HAP-1 (cell line): ENCODE results near the gene FOXB1.

Experiments
- DNase-seq, 2 experiments: peaks; one replicate each; pipeline ENCODE4 v3.0.0-alpha.2; 2016 to 2020; ENCODE audit warnings: low spot score in 2 of 2
- H3K27me3 ChIP-seq: fragments of 250-450 bp; sonication (Bioruptor Pico); 2 replicates; pipeline ENCODE4 v1.5.1; 2020; ENCODE audit warnings: low read depth, mild to moderate bottlenecking, moderate library complexity
- H3K36me3 ChIP-seq: fragments of 250-450 bp; sonication (Bioruptor Pico); replicated peaks from 2 replicates; pipeline ENCODE4 v1.5.1; 2020; ENCODE audit warnings: mild to moderate bottlenecking
- H3K4me1 ChIP-seq: fragments of 250-450 bp; sonication (Bioruptor Pico); 2 replicates; pipeline ENCODE4 v1.5.1; 2020; ENCODE audit warnings: mild to moderate bottlenecking
- H3K4me3 ChIP-seq: fragments of 250-450 bp; sonication (Bioruptor Pico); 2 replicates; pipeline ENCODE4 v1.5.1; 2020; ENCODE audit warnings: mild to moderate bottlenecking, moderate library complexity
- H3K9me3 ChIP-seq: fragments of 250-450 bp; sonication (Bioruptor Pico); 2 replicates; pipeline ENCODE4 v1.5.1; 2020; ENCODE audit warnings: mild to moderate bottlenecking, moderate library complexity
- in situ Hi-C: fragments of 300-500 bp; cut with MboI; formaldehyde crosslinking; loops from 3 replicates; pipeline ENCODE4 v1.14.3; 2020; ENCODE audit warnings: low sequenced_read_pairs, inconsistent platforms, mixed read lengths

Gene FOXB1

DNA sequence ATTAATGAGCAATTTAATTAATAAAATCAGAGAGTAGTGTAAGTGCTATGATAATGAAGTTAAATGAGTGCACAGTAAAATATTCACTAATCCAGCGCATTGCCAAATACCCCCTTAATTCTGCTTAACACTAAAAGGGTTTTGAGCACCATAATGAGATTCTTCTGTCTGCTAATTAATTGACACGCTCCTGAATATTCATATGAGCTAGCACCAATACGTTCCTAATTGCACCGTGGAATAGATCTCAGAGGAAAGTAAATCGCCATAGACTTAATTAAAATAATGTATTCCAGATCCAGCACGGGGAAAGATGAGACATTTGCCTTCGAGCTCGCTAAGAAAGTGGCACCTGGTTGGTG is 9.6 kb upstream of the FOXB1 start:
- H3K36me3 ChIP-seq, result no peaks in the 10 kb centered on the region
- DNase-seq, result no peak
- peaks cover 52% of the 10 kb centered on the region for H3K27me3 ChIP-seq
- in situ Hi-C loops, result no loop called here
- no peak overlapping the region for H3K4me3 ChIP-seq
- no peaks in the 10 kb centered on the region for H3K9me3 ChIP-seq
- no peaks in the 10 kb centered on the region; the same call in 1 of the 2 replicates for H3K4me1 ChIP-seq

DNA sequence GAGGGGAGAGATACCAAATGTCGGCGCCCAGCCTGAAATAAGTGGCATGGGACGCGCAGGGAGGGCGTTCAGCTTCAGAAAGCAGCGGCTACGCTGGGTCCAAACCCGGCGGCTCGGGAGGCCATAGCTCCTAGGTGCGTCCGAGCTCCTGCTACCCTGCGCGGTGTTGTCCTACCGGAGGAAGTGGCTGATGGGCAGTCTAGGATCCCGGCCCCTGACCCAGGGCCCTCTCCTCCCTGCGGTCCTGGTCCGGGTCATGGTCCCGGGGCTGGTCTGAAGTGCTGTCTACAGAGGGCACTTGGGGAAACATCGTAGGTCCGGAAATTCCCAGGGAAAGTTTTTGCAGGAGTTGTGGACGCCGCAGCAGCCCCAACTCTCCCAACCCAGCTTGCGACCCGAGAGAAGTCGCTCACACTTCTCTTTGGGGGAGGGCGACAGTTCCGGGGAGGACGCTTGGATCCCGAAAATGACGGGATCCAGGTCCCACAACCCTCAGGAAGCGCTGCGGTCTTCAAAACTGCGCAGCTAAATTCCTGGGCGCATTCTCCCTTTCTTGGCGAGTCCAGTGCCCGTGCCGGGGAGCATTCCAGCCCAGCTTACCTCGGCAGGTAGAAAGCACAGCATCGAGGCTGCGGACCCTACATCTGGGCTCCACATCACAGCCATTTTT is 9.1 kb upstream of the FOXB1 start:
- peaks cover 57% of the 10 kb centered on the region for H3K27me3 ChIP-seq
- no peaks in the 10 kb centered on the region; the same call in 1 of the 2 replicates for H3K4me1 ChIP-seq
- no peak for DNase-seq
- H3K9me3 ChIP-seq, result no peaks in the 10 kb centered on the region
- H3K4me3 ChIP-seq, result no peak overlapping the region
- no peaks in the 10 kb centered on the region for H3K36me3 ChIP-seq
- in situ Hi-C loops, result no loop called here

GRCh38 chr15:59995568-59996297 is 8.4 kb upstream of the FOXB1 start:
- H3K4me3 ChIP-seq, result no peak overlapping the region

GRCh38 chr15:59996298-59997041 is 7.6 kb upstream of the FOXB1 start:
- H3K27me3 ChIP-seq, result peaks cover 69% of the 10 kb centered on the region
- in situ Hi-C loops, result no loop called here
- H3K4me3 ChIP-seq, result no peak overlapping the region
- DNase-seq, result no peak
- no peaks in the 10 kb centered on the region for H3K9me3 ChIP-seq
- no peaks in the 10 kb centered on the region for H3K36me3 ChIP-seq
- H3K4me1 ChIP-seq, result no peaks in the 10 kb centered on the region; the same call in 1 of the 2 replicates

More at GRCh38 chr15:59995568-59996297, 8.4 kb upstream of the FOXB1 start:
- Histone ChIP-seq H3K27me3 (peaks cover 64% of the 10 kb centered on the region), H3K4me1 (no peaks in the 10 kb centered on the region; the same call in 1 of the 2 replicates), H3K9me3 (no peaks in the 10 kb centered on the region), H3K36me3 (no peaks in the 10 kb centered on the region)
- no peak for DNase-seq
- in situ Hi-C loops, result no loop called here

DNA sequence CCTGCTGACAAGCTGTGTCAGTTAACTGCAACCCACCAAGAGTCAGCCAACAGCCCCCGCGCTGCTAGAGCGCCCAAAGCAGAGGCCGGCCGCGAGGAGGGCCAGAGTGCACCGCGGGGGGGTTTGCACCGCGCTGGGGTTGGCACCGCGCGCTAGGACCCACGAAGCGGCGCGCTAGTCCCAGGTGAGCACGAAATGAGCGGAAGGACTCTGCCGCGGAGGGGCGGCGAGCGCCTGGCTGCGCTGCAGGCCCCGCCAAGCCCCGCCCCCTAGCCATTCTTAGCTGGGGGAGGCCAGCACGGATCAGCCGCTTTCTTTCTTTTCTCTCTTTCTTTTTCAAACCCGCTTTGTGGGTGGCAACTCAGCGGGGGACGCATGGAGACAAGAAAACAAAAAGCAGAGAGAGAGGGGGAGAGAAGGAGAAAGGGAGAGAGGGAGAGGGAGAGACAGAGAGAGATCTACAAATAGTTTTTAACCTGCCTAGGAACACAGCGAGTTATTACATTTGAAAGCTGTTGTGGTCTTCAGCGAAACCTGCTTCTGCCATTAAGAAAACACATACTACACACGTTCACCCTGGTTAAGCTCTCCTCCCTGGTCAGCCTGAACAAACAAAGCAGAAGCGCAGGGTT is 6.9 kb upstream of the FOXB1 start:
- H3K4me3 ChIP-seq, result peak overlapping the region; percentile 8
- H3K36me3 ChIP-seq, result no peaks in the 10 kb centered on the region
- peak; percentile 33 to 72 for DNase-seq
- in situ Hi-C loops, result no loop called here
- H3K27me3 ChIP-seq, result peaks cover 76% of the 10 kb centered on the region
- no peaks in the 10 kb centered on the region for H3K9me3 ChIP-seq
- H3K4me1 ChIP-seq, result no peaks in the 10 kb centered on the region; the same call in 1 of the 2 replicates

DNA sequence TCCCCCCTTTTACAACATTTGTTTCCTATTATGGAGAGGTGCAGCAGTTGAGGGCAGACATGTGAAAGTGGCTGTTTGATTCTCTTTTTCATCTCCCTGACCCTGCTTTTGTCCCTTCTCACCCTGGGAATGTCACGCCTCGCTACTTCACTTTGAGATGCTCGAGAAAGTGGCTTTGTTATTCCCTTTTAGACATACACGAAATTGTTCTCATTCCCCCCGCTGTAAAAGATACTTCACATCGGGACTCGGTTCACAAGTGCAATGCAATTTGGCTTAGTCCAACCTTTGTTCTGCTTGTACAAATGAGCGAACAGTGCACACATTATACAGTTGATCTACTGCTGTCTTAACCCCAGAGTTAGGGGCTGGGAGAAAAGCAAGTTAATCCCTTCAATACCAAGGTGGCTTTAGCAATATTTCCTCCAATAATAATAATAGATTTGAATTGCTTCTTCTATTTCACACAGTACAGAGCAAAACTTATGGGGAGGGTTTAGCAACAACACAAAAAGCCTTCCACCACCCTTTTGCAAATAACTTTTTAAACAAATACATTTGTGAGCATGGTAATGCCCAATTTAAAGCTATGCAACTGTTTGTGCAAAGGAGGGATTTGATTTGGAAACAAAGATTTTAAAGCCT is 5.7 kb upstream of the FOXB1 start:
- Histone ChIP-seq H3K27me3 (peaks cover 83% of the 10 kb centered on the region), H3K36me3 (no peaks in the 10 kb centered on the region), H3K4me3 (no peak overlapping the region), H3K9me3 (no peaks in the 10 kb centered on the region), H3K4me1 (no peaks in the 10 kb centered on the region; the same call in 1 of the 2 replicates)
- in situ Hi-C loops, result no loop called here
- peak in 1 of 2 experiments; percentile 10 for DNase-seq

GRCh38 chr15:59998950-59999611 is 5.0 kb upstream of the FOXB1 start:
- Histone ChIP-seq H3K27me3 (peaks cover 90% of the 10 kb centered on the region), H3K9me3 (no peaks in the 10 kb centered on the region), H3K4me3 (no peak overlapping the region), H3K4me1 (no peaks in the 10 kb centered on the region; the same call in 1 of the 2 replicates), H3K36me3 (no peaks in the 10 kb centered on the region)
- in situ Hi-C loops, result no loop called here
- DNase-seq, result no peak

GRCh38 chr15:59999612-60000112 is 4.4 kb upstream of the FOXB1 start:
- Histone ChIP-seq H3K4me3 (no peak overlapping the region), H3K36me3 (no peaks in the 10 kb centered on the region), H3K9me3 (no peaks in the 10 kb centered on the region), H3K27me3 (peaks cover 92% of the 10 kb centered on the region), H3K4me1 (no peaks in the 10 kb centered on the region; the same call in 1 of the 2 replicates)
- DNase-seq, result no peak
- in situ Hi-C loops, result no loop called here

DNA sequence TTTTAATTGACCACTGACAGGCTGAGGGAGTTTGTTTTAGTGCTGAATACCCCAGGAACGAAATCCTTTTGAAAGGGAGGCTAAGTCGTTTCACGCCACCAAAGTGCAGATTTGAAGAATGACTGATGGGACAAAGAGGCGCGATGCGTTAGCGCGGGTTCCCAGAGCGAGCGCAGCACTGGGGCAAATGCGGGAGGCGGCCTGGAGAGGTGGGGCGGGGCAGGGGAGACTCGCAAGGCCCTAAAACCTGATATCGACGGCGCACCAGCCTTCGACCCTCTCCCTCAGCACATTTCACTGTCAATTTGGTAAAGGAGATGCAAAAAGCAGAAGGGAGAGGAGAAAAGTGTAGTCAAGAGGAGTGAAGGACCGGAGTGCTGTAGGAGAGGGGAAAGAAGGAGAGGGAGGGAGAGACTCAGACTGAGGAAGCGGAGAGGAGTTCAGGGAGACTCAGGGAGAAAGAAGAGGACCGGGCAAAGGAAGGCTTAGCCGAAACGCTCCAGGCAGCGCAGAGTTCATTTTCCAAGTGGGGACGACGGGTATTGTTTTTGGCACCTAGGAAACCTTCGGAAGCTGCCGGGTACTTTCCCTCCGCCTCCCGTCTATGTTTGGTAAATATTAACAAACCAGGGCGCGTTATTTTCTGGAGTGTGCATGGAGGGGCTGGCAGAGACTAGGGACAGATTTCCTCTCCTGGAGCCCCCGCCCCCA is 3.8 kb upstream of the FOXB1 start:
- Histone ChIP-seq H3K4me3 (no peak overlapping the region), H3K27me3 (peaks cover 94% of the 10 kb centered on the region), H3K36me3 (no peaks in the 10 kb centered on the region), H3K4me1 (no peaks in the 10 kb centered on the region; the same call in 1 of the 2 replicates), H3K9me3 (no peaks in the 10 kb centered on the region)
- no peak for DNase-seq
- in situ Hi-C loops, result no loop called here

DNA sequence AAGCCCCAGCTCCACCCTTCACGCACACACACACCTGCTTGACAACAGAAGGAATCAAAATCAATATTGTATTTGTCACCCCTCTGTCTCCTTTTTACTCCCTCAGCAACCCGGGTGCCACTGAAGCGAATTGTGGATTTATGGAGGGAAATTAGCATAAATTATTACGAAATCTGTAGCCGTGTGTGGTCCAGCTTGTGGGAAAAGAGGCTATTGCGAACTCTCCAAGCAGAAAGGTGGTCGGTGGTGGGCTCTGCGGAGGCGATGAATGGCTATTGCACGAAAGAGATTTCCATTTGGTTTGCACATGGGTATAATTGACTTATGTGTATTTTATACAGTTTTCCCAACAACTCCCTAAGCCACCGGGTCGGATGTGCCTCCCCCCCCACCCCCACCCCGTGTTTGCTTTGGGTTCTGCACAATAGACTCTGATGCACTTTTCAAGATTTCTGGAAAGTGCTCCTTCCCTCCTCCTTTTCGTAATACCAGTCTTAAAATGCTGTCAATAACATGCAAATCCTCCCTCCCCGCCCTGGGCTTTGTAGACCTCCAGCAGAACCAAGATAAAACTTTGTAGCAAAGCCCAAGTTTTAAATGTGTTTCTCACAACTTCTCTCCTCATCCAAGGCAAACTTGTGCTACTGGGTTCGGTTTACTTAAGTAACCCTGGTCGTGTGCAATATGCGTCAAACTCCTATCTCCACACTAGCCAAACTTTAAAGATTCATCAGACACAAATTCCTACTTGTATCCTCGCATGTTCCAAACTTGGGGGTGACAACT is 3.1 kb upstream of the FOXB1 start:
- Histone ChIP-seq H3K4me1 (no peaks in the 10 kb centered on the region; the same call in 1 of the 2 replicates), H3K36me3 (no peaks in the 10 kb centered on the region), H3K27me3 (peaks cover 96% of the 10 kb centered on the region), H3K9me3 (no peaks in the 10 kb centered on the region), H3K4me3 (no peak overlapping the region)
- no peak for DNase-seq
- in situ Hi-C loops, result no loop called here

GRCh38 chr15:60001610-60002527 is 2.2 kb upstream of the FOXB1 start:
- Histone ChIP-seq H3K36me3 (no peaks in the 10 kb centered on the region), H3K27me3 (peaks cover 97% of the 10 kb centered on the region), H3K4me1 (no peaks in the 10 kb centered on the region; the same call in 1 of the 2 replicates), H3K4me3 (no peak overlapping the region), H3K9me3 (no peaks in the 10 kb centered on the region)
- in situ Hi-C loops, result no loop called here
- no peak for DNase-seq
